ENCODE measurements around the gene TFF1.

Gene TFF1

DNA sequence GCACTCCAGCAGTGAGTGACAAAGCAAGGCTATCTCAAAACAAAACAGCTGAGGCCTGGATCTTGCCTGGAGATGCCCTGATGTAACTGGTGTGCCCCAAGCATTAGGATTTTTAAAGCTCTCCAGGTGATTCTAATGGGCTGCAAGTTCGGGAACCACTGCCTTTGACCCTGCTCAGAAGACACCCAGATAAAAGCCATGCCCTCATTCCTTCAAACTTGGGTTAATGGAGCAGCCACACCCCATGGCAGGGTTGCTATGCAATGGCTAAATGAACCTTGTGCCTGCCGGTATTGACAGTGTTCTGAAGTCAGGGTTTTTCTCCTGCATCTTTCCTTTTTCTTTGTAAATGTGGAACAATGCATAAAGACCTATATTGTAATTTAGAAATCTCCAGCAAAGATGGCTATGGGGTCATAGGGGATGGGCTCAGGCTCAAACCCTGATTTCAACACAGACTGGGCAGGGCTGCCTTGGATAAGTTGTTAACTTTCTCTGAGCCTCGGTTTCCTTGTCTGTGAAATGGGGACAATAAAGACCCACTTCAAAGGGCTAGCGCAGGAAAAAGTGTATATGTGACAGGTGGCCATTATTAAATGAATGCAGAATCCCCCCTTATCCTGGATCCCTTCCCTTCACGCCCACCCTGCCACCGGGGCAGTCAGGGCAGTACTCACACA, 51.6 kb downstream of the TFF1 start:
- no peak for DNase-seq

DNA sequence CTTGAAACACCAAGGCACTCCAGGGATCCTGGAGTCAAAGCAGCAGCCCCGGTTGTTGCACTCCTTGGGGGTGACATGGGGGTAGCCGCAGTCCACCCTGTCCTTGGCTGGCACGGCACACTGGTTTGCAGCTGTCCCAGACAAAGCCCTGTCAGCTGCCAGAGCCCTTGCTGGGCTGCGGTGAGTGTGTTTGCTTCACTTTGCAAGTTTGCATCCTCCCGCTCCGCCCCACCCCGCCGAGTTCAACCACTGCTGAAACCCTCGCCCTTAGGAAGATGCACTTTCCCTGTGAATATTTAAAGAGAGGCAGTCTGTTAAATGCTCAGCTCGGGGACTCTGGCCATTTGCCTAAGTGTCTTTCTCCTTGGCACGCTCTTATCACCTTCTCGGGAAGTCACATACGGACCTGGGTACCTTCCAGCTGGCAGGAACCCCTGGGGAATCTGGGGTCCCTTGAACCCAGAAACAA, 52.8 kb downstream of the TFF1 start:
- DNase-seq, result no peak

DNA sequence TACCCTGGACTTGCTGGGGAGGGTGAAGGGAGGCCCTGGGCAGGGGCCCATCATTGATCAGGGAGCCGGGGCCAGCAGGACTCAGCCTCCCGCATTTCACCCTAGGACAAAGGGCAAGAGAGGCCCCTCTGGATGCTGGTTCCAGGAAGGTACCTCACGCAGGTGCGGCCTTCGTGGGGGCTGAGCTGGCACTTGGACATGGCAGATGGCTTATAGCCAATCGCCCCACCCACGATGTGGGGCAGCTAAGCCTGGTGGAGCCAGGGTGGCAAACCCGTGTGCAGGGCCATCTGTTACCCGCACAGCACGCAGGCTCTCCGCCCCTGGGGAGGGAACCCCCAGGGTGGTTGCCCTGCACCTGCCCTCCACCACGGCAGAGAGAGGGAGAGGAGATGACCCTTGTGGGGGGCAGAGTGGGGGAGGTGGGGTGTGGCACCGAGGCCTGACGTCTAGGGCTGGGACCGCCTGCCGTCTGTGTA, 53.7 kb downstream of the TFF1 start:
- DNase-seq, result no peak

Measured in hematopoietic multipotent progenitor cell treated with erythropoietin and hydrocortisone succinate and interleukin-3 and kit ligand, for 6 days (in vitro differentiated cells).